ACC112 (cell line): ENCODE results near the gene MPZL3.

Experiments used
- H2AFZ ChIP-seq: fragments of 200-600 bp; sonication (generic); one replicate; pipeline ENCODE4 v1.6.0; 2017; ENCODE audit warnings: antibody characterized with exemption, low read length; ENCODE audit not compliant: unreplicated experiment
- H3K27ac ChIP-seq: fragments of 200-600 bp; sonication (generic); 2 replicates; pipeline ENCODE4 v1.5.1; 2014; ENCODE audit warnings: low read depth, mild to moderate bottlenecking, antibody characterized with exemption, low read length, moderate library complexity
- H3K27me3 ChIP-seq: fragments of 200-600 bp; sonication (generic); 2 replicates; pipeline ENCODE4 v1.6.1; 2014; ENCODE audit warnings: mild to moderate bottlenecking, antibody characterized with exemption, low read length, moderate library complexity, mixed read lengths; ENCODE audit not compliant: insufficient read depth
- H3K36me3 ChIP-seq: fragments of 200-600 bp; sonication (generic); 2 replicates; pipeline ENCODE4 v1.6.1; 2016; ENCODE audit warnings: mild to moderate bottlenecking, antibody characterized with exemption, low read length, moderate library complexity, mixed read lengths; ENCODE audit not compliant: insufficient read depth
- H3K4me1 ChIP-seq: fragments of 200-600 bp; sonication (generic); one replicate; pipeline ENCODE4 v1.6.1; 2016; ENCODE audit warnings: low read length, mixed read lengths; ENCODE audit not compliant: insufficient read depth, unreplicated experiment, control insufficient read depth
- H3K4me3 ChIP-seq: fragments of 200-600 bp; sonication (generic); 2 replicates; pipeline ENCODE4 v1.5.1; 2014; ENCODE audit warnings: mild to moderate bottlenecking, low read depth, low read length
- H3K79me2 ChIP-seq: fragments of 200-600 bp; sonication (generic); one replicate; pipeline ENCODE4 v1.6.0; 2016; ENCODE audit warnings: low read length; ENCODE audit not compliant: control insufficient read depth, unreplicated experiment, insufficient read depth

MPZL3 gene

DNA sequence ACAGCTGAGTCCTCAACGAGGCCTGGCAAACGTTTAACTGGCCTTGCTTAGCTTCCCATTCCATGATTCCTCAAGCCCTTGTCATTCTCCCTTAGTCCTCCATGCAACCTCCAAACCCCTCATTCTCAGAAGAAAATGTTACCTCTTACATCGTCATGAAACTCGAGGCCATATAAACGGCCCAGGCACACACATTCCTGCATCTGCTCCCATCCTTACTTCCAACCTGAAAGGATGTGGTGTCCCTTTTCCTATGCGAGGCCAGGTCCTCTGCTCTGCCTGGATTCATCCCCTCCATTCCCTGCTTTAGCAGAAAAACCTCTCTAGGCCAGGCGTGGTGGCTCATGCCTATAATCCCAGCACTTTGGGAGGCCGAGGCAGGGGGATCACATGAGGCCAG is 9.0 kb downstream of the MPZL3 start:
- no peak overlapping the region for H3K27ac ChIP-seq
- H3K79me2 ChIP-seq: no peaks in the 10 kb centered on the region
- H2AFZ ChIP-seq: no peak overlapping the region
- peaks cover 53% of the 10 kb centered on the region for H3K27me3 ChIP-seq
- H3K4me3 ChIP-seq: no peak overlapping the region
- H3K36me3 ChIP-seq: no peaks in the 10 kb centered on the region
- H3K4me1 ChIP-seq: no peaks in the 10 kb centered on the region

DNA sequence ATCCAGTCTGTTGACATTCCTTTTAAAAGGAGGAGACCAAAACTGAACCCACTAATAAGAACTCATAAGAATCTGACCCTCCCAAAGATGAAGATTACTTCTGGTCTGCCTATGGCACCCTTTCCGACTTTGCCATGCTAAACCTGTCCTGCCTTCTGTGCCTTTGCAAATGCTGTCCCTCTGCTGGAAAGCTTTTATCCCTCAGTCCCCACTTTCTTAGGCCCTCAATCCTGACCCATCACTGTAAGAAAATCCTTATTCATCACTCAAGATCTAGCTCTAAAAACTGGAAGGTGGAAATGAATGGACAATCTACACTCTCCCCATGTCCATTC is 10.4 kb downstream of the MPZL3 start:
- H3K27ac ChIP-seq: no peak overlapping the region
- no peak overlapping the region for H2AFZ ChIP-seq
- H3K36me3 ChIP-seq: no peaks in the 10 kb centered on the region
- H3K79me2 ChIP-seq: no peaks in the 10 kb centered on the region
- H3K27me3 ChIP-seq: peaks cover 48% of the 10 kb centered on the region
- H3K4me1 ChIP-seq: no peaks in the 10 kb centered on the region
- H3K4me3 ChIP-seq: no peak overlapping the region

DNA sequence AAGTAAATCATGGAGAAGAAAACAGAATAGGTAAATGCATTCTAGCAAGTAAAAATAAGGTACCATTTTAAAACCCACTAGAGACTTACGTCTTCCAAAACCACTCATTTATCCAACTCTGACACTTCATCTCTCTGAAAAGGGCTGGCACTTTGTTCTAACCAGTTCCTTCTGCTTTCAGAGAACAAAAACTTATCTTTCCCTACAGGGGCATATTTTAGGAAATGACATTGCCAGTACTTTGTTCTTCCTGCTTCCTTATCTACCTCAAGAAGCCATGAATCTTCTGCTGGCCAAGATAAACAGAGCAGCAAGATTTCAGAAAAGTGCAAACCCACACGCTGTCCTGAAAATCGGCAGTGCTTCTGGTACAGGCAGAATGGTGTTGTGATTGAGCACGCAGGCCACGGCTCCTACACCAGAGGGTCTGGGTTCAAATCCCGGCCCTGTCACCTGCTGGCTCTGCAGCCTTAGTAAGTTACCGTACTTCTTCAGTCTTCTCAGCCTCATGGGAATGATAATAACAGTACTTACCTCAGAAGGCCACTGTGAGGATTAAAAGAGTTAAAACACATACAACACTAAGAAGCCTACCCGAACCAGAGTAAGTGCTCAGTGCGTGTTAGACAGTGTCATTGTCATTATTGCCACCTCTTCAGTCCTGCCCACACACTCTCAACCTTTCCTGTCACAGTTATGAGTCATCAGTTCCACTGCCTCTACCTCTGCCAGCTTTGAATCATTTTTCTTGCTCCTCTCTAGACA is 11.0 kb downstream of the MPZL3 start:
- Histone ChIP-seq H2AFZ (no peak overlapping the region), H3K79me2 (no peaks in the 10 kb centered on the region), H3K27me3 (peaks cover 53% of the 10 kb centered on the region), H3K4me3 (no peak overlapping the region), H3K4me1 (no peaks in the 10 kb centered on the region), H3K27ac (no peak overlapping the region), H3K36me3 (no peaks in the 10 kb centered on the region)

DNA sequence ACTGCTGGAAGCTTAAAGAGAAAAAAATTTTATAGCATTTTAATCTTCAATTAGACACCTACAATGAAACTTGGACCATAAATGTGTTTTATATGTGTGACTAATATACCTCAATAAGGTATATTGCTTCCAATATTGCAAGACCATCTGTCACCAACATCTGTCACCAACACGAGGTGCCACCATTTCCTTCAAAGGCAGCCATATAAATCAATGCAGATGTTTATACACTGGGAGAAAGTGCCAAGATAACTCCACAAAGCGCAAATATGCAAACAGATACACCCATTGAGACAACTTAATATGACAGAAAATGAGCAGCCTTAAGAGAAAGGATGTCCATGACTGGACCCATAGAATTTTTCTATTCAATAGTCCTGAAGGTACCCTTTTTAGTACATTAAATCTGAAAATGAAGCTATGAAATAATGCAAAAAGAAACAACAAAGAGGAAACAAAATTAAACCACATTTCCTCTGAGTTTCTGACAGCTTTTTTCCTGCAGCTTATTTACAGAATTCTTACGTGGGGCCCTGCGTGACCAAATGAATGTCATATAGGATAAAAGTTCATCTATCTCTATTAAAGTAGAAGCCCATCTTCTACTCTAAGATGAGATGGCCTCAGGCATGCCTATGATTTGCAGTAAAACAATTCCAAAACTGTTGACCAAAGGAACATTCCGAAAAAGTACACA is 12.5 kb downstream of the MPZL3 start:
- Histone ChIP-seq H3K79me2 (no peaks in the 10 kb centered on the region), H3K36me3 (no peaks in the 10 kb centered on the region), H3K4me1 (no peaks in the 10 kb centered on the region), H3K27ac (no peak overlapping the region), H3K27me3 (peaks cover 62% of the 10 kb centered on the region), H2AFZ (no peak overlapping the region), H3K4me3 (no peak overlapping the region)

DNA sequence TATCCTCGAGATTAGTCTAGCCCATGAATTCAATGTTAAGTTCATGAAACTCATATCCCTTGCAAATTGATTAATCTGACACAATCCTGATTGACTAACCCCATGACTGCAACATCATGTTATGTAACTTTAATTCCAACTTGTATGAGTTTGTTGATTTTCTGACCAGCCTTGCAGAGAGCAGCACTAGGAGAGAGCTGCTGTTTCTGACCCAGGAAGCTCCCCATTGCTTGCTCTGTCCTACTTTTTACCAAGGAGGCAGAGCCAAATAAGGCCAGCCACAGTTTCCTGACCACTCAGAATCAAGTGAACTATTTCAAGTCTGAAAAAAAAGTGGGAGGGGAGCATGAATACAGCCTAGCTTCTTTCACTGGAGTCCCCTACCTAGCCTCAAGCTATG is 13.2 kb downstream of the MPZL3 start:
- Histone ChIP-seq H3K4me1 (no peaks in the 10 kb centered on the region), H3K27ac (no peak overlapping the region), H3K79me2 (no peaks in the 10 kb centered on the region)

DNA sequence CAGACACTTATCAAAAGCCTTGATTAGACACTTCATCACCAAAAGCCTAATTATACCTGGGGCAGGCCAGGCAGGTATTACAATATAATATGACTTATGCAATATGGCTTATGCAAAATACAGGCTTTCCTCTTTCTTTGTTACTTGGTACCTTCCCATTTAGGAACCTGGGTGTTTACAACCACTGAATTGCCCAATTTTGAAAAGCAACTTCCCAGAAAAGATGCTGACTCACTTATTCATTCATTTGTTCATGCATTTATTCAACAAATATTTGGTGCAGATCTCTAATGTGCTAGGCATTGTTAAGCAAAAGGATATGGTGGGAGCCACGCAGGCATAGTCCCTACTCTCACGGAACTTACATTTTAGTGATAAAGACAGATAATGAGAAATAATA is 13.7 kb downstream of the MPZL3 start:
- Histone ChIP-seq H3K27me3 (peaks cover 57% of the 10 kb centered on the region), H3K4me3 (no peak overlapping the region), H3K27ac (no peak overlapping the region), H3K4me1 (no peaks in the 10 kb centered on the region), H3K79me2 (no peaks in the 10 kb centered on the region), H2AFZ (no peak overlapping the region), H3K36me3 (no peaks in the 10 kb centered on the region)

More for the DNA sequence above, 13.2 kb downstream of the MPZL3 start:
- Histone ChIP-seq H3K36me3 (no peaks in the 10 kb centered on the region), H3K27me3 (peaks cover 59% of the 10 kb centered on the region), H2AFZ (no peak overlapping the region), H3K4me3 (no peak overlapping the region)

DNA sequence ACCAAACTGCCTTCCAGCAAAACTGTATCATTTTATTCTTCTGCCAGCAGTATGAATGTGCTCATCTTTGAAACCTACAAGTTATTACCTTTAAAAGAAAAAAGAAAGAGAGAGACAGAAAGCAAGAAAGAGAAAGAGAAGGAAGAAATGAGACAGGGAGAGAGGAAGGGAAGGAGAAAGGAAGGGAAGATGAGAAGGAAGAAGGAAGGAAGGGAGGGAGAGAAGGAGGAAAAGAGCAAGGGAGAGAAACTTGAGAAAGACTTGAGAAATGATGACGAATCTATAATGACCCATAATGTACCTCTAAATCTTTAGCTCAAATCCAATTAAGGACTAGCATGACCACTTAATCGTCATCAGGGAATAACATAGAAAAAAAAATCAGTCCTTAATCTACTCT is 16.0 kb downstream of the MPZL3 start:
- Histone ChIP-seq H3K4me1 (no peaks in the 10 kb centered on the region), H2AFZ (no peak overlapping the region), H3K4me3 (no peak overlapping the region), H3K27me3 (peaks cover 52% of the 10 kb centered on the region), H3K79me2 (no peaks in the 10 kb centered on the region), H3K36me3 (no peaks in the 10 kb centered on the region), H3K27ac (no peak overlapping the region)

DNA sequence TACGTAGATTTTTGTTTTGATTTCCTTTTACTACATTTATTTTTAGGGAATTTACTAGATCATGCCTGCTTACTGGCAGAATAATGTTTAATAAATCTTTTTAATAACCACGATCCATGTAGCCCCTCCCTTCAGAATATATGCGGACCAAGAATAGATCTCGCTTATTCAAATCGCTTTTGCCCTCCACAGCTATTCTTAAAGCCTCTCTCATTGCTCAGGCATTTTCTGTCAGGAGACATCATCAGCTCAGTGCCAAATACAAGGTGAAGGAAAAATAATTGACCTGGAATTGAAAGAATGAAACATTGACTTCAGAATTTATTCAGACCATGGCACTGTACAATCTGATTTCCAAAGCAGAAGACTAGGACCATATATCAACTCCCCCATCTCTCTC is 17.3 kb downstream of the MPZL3 start:
- Histone ChIP-seq H3K79me2 (no peaks in the 10 kb centered on the region), H3K27ac (no peak overlapping the region), H3K27me3 (peaks cover 52% of the 10 kb centered on the region), H3K4me3 (no peak overlapping the region), H2AFZ (no peak overlapping the region), H3K4me1 (no peaks in the 10 kb centered on the region), H3K36me3 (no peaks in the 10 kb centered on the region)

DNA sequence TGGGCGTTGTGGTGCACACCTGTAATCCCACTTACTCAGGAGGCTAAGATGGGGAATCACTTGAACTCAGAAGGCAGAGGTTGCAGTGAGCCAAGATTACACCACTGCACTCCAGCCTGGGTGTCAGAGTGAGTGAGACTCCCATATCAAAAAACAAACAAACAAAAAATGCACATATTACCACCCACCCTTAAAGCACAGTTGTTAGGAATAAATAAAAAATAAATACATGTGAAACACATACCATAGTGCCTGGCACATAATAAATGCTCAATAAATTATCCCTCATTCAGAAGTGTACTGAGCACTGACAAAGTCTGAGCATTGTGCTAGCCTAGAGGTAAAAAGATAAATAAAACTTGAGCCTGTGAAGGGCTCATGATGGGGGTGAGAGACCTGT is 18.3 kb downstream of the MPZL3 start:
- Histone ChIP-seq H2AFZ (no peak overlapping the region), H3K79me2 (no peaks in the 10 kb centered on the region), H3K36me3 (no peaks in the 10 kb centered on the region), H3K27me3 (peaks cover 48% of the 10 kb centered on the region), H3K4me3 (no peak overlapping the region), H3K27ac (no peak overlapping the region), H3K4me1 (no peaks in the 10 kb centered on the region)

DNA sequence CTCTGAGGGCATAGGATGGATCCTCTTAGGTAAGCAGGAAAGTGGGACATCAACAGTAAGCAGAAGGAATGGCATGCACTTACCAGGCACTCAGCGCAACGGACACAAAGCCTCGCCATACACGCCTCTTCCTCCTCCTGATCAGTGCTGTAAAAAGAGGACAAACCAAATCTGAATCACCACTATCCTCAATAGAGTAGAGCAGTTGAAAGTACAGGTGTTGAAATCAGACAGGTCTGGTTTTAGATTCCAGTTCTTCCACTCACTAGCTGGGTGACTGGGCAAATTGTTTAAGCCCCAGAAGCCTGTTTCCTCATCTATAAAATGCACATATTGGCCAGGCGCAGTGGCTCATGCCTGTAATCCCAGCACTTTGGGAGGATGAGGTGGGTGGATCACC is 18.8 kb downstream of the MPZL3 start:
- Histone ChIP-seq H3K4me1 (no peaks in the 10 kb centered on the region), H2AFZ (no peak overlapping the region), H3K4me3 (no peak overlapping the region), H3K79me2 (no peaks in the 10 kb centered on the region), H3K27me3 (peaks cover 43% of the 10 kb centered on the region), H3K36me3 (no peaks in the 10 kb centered on the region), H3K27ac (no peak overlapping the region)

DNA sequence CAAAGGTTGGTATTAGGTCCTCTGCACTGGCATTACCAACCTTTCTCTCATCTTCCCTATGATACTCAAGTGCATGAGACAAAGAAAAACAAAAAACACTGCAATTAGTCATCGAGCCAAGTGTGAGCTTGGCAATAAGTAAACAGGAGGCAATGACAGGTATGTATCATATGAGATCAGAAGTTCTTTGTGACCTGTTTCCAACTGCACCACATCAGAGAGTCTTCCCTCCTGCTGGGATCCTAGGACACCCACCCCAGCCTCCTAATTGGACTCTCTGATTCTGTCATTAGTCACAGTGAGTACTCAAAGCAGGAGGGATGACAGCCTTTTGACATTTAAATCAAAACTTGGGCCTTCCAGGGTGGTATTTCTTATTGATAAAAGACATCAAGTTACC is 19.5 kb downstream of the MPZL3 start:
- no peaks in the 10 kb centered on the region for H3K36me3 ChIP-seq
- no peaks in the 10 kb centered on the region for H3K79me2 ChIP-seq
- H3K4me1 ChIP-seq: no peaks in the 10 kb centered on the region
- H3K27ac ChIP-seq: no peak overlapping the region
- H3K27me3 ChIP-seq: peaks cover 40% of the 10 kb centered on the region
- no peak overlapping the region for H3K4me3 ChIP-seq
- H2AFZ ChIP-seq: no peak overlapping the region
